Anterior cingulate cortex (tissue), 58 donors: ENCODE results near the gene NKX3-2.

Experiments used
- DNase-seq, 58 donors: peaks; one replicate each; lab custom pipeline; 2025; lab: John Stamatoyannopoulos, UW

The NKX3-2 gene

DNA sequence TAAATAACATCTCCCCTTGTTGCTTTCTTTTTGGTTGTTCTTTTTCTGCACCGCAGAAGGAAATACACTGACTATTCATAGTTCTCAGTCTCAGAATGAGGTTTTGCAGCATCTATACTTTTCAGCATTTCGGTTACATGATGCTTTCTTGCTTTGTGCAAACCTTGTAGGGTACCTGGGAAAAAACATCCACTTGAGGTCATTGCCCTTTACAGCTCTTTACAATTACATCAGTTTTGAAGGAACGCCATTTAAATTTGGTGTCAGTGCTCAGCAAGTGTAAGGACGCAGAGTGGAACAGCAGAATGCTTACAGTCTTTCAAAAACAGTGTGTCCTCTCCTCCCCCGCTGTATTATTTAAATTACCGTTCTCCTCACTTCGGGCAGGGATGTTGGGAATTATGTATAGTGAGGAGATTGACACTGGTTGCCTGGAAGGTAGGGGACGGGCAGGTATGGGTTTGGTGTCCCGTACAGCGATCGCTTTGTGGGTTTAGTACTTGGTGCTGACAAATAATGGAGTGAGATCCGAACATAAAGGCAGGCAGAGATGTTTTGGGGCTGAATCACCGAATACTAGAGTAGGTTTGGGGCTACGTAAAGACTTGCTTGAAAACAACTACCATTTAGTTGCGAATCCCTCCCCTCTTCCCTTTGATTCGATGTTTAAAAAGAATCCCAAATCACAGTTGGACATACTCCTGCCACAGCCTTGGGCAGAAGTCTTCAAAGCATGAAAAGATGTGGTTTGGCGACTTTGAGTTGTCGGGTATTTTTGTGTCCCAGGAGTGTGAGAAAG is 2.0 kb upstream of the NKX3-2 start:
- DNase-seq: no peak

DNA sequence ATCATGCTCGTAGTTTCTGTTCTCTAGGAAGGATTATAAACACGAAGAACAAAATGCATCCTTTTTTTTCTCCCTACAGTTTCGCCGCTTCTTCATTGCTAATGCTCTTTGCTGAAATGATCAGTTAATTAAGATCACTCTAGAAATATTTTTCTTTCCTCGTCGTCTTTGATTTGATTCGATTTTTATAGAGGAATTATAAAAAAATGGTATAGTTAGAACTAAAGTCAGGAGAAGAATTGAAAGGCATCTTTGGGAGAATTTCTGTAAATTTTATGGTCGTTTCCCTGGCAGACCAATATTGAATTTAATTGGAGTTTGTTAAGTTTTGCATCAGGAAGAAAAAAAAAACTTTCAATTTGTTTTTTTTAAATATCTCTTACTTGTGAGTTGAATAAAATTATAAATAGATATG is 1.1 kb upstream of the NKX3-2 start:
- DNase-seq: no peak

DNA sequence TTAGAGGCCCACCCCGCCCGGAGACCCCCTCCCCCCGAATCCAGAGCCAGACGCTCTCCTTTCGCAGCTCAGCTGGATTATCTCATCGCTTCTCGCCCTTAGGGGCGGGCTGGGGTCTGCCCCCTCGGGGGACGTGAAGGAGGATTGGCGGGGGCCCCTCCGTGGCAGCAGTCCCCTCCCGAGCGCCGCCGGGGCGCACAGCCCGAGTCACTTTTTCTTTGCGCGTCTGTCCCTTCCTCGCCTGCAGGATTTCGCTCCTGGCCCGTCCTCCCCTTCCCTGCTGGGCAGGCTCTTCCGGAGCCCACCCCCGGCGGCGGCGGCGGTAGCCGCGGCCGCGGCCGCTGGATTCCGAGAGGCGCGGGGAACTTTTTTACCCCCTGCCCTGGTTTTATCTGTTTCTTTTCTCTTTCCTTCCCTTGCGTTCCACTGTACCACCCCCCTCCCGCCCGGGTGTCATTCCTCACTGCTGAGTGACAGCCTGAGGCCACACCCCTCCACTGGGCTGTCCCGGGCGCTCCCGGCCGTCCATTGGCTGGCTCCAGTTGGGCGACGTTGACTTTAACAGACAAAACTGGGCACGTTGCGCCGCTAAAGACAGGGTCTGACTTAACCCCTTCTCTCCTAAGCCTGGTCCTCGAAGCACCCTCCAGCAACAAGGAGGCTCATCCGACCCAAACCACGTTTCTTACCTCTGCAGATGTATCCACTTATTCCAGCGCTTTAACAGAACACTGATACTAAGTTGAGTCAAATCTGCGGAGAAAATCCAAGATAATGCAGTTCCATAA is 492 bp upstream of the NKX3-2 start:
- DNase-seq: peak in 11 of 58 donors; percentile 1 to 35 (median 14)

DNA sequence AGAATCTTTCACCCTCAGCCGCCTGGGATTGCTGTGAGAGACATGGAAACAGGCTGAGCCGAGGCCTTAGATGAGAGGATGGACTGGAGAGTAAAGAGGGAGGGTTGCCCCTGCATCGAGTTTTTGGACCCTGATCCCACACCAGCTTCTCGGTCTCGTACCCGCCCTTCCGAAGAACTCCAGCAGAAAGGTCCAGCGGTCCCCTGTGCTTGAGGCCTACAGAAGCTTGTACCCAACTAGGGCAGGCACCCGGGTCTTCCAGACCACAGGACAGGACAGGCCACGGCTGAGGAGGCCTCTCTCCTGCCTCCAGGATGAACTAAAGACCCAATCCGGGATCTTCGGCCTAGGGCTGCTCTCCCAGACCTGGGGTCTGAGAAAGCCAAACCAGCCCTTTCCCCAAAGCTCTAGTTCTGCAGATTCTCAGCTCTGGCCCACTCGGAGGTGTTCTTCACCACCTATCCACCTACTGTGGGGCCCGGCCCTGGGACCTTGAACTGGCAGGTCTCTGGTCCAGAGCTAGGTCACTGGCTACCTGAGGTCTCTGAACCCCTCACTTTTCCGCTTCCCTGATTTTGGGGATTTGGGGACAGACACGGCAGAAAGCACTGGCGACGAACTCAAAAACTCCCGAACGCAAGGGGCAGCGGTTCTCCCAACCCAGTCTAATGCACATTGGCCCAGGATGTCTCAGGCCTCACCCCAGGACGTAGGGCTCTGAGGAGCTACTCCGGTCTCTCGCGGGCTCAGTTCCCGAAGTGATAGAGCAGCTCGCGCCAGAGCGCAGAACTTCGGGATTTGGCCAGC is 1.1 kb downstream of the NKX3-2 start:
- DNase-seq: no peak

DNA sequence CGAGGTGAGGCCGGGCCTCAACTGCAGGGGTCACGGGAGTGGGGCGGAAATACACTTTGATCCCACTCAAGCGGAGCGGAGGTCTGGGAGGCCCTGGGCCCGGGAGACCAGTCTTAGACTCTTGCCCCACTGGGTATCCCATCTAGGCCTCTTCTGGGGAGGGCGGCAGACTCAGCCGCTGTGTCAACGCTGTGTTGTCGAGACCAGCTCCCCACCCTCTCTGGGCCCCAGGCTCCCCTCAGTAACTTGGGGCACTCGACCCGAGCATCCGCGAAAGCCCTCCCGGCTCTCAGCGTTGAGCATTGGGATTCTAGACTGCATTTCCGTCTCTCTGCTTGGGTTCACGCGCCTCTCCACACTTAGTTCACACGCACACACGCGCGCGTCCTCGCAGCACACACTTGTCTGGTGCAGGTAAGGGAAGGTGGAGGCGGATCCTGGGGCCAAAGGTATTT is 1.7 kb downstream of the NKX3-2 start:
- no peak for DNase-seq

DNA sequence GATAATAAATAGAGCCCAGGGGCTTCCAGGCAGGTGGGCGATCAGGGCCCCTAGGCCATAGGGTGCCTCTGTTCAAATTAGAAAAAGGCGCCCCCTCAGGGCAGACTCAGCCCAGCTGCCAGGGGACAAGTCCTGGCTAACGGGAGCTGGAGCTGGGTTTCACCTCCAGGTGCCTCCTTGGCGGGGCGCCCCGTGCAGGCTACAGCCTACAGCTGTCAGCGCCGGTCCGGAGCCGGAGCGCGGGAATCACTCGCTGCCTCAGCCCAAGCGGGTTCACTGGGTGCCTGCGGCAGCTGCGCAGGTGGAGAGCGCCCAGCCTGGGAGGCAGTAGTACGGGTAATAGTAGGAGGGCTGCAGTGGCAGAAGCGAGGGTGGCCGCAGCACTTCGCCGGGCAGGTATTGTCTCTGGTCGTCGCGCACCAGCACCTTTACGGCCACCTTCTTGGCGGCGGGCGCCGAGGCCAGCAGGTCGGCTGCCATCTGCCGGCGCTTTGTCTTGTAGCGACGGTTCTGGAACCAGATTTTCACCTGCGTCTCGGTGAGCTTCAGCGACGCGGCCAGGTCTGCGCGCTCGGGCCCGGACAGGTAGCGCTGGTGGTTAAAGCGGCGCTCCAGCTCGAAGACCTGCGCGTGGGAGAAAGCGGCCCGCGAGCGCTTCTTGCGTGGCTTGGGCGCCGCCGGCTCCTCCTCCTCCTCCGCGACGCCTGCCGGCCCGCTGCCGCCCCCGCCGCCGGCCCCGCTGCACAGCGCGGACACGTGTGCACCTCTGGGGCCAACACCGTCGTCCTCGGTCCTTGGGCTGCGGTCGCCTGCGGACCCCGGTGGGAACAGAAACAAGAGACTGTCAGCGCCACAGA is 2.4 kb downstream of the NKX3-2 start:
- peak in 1 of 58 donors; percentile 7 for DNase-seq

DNA sequence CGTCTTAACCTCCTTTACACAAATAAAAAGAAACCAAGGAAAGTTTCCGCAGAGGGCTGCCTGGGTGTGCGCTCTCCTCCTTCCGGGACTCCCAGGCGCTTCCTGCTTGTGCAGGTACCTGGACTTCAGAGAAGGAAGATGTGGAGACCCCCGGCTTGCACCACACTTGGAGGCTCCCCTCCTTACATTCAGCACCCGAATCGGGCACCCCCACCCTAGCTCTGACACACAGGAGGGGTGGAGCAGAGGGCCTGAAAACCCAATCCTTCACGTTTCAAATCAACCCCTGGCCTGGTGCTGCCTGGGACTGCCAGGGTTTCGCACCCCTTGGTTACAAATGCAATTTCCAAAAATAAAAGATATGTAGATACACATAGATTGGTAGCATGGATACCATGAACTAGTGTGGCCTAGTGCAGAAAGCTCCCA is 3.1 kb downstream of the NKX3-2 start:
- no peak for DNase-seq

DNA sequence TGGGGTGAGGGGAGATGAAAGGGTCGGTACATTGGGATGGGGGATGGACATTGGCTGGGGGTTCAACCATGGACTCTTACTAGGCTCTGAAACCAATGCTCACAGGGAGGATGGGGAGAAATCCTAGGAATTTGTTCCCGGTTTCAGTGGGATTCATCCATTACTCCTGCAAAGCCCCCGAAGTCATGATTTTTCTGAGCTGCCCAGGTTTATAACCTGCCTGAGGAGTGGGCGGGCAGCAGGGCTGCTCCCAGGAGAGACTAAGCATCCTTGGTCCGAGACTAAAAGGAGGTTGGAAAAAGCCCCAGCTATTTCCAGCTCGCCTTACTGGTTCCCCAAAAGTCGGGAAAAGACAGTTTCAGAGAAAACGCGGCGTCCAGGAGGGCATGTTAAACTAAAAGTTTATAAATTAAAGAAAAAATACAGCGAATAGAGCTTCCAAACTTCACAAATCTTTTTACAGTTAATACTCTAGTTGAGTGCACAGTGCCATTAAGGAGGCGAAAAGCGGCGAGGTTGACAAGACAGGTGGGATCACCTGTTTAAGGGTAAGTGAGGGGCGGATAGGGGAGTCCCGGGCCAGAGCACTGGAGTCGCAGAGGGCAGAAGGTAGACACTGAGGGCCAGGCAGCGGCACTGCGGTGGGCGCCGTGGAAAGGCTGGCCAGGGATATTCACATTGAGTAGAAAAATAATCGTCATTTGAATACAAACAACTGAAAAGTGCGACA is 3.7 kb downstream of the NKX3-2 start:
- DNase-seq: no peak

DNA sequence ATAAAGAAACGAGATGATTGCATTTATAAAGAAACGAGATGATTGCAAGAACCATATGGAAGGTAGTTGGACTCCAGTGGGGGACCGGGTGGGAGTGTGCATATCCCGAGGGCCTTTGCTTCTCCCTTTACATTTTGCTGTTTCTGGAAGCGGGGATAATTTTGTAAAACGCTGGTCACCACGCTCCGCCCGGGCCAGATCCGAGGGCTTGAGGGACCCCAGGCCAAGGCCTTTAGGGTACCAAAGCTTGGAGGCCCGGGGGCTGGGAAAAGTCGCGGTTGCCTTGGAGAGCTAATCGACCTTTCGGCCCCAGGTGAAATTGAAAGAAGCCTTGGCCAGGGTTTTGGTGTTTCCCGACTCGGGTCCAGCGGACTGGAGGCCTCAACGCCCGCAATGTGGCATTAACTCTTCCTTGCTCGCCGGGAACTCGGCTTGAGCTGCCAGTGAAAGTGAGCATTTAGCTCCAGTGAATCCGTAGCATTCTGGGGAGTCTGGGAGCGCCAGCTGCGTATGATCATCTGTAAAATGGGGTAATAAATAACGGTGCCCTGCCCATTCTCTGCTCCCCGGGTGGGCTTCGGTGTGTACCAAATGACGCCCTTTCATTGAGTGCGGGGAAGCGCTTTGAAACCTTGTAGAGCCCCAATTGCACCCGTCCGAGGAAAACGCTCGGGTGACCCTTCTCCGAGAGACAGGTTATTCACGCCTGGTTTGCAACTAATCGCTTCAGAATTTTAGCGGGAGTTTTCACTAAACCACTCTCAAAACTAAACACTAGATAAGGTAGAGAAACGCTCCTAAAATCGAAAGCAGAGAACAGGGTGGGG is 4.5 kb downstream of the NKX3-2 start:
- DNase-seq: no peak

DNA sequence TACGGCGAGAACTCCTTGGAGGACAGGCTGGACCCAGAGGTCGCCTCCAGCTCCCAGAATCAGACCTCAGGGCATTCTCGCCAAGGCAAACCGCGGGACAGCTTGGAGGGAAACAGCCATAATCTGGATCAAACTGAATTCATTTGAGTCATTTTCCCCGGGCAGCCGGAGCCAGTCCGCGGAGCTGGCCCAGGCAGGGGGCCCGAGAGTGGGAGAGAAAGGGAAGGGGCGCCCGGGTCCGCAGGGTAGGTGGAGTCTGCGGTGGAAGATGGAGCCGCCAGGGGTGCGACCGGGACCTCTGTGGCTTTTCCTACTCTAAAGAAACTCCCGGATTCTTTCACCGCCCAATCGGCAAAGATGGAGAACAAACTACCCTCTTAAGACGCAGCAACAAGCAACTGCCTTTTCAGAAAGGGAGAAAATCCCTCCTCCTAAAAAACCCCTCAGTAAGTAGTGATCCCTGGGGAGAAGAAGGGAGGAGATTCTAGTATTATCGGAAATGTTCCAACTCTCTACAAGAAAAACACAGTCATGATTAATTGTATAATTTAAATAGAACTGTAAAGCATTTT is 5.2 kb downstream of the NKX3-2 start:
- DNase-seq: no peak

DNA sequence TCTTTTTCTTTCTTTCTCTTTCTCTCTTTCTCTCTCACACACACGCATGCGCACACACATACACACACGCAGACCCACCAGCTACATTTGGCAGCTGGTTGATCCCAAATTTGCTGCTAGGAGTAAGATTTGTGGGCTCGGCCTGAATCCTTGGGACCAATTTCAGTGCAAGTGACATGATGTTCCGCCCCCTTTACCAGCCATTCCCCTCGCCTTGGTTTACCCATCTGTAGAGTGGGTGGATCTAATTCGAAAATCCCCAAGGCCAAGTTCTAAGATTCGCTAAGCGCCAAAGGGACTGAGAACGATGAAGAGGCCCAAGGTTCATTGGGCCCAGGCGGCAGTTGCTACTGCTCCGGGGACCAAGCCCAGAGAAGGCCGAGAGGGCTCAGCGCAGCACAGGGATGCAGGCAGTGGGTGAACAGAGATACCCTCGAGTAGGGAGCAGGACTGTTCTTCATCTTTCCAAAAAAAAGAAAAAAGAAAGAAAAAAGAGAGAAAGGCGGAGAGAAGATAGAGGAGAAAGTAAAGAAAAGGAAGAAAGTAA is 5.8 kb downstream of the NKX3-2 start:
- no peak for DNase-seq

DNA sequence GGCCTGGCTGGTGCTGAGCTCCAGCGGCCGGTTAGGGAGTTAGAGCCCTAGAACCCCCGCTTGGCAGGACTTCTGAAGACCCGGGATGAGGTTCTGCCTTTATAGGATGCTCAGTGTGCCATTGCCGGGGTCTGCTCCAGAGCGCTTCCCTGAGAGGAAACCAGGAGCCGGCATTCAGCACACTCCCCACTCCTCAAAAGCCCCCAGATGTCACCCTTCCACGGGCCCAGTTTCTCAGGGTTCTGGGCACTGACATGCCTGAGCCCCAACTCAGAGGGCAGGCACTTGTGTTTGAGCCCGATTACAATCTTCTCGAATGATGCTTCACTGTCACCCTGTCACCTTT is 6.5 kb downstream of the NKX3-2 start:
- no peak for DNase-seq

DNA sequence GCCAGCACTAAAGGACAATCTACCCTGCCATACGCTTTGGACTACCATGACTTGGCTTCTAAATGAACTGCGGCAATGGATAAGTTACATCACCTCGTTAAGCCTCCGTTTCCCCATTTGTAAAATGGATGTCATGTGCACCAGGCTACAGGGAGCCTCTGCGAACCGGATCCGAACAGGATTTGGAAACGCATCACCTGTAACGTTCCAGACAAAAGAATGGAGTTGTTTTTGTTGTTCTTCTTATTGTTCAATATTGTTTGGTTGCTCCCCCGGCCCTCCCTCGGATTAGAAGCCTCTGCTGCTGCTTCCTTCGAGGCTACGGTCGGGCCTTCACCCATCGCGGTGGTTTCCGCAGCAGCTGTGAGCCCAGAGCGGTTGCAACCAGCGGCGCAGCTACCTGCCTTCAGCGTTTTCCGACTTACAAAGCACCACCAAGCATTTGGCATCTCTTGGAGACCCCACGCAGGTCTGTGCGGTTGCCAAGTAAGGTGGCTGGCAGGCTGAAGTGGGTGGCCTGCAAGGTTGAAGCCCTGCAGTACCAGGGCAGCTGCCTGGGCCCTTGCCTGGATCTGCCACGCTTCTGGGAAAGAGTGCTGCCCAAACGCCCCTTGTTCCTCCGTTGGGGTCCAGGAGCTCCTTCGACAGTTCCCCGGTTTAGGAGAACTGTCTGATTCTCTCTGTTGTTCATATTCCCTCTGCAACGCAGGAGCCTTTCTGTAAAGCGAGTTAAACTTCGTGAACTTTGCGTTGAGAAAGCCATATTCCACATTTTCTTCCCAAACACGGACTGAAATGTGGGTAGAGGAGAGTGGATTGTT is 7.1 kb downstream of the NKX3-2 start:
- DNase-seq: no peak

DNA sequence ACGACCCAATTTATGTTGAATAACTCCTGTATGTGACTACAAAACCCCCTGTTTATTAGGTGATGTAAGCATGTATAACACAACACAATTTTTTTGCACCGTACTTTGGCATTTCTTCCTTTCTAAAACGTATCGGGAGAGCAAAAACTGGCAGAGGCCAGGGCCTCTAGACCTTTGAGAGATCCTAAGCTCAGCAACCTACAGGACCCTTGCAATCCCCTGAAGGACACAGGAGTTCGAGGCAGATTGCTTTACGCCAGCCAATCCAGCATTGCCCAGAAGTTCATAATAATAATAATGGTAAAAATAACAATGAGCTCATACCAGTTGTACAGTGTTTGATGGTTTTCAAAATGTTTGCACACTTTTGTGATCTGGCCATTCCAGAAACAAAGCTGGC is 7.7 kb downstream of the NKX3-2 start:
- DNase-seq: no peak

DNA sequence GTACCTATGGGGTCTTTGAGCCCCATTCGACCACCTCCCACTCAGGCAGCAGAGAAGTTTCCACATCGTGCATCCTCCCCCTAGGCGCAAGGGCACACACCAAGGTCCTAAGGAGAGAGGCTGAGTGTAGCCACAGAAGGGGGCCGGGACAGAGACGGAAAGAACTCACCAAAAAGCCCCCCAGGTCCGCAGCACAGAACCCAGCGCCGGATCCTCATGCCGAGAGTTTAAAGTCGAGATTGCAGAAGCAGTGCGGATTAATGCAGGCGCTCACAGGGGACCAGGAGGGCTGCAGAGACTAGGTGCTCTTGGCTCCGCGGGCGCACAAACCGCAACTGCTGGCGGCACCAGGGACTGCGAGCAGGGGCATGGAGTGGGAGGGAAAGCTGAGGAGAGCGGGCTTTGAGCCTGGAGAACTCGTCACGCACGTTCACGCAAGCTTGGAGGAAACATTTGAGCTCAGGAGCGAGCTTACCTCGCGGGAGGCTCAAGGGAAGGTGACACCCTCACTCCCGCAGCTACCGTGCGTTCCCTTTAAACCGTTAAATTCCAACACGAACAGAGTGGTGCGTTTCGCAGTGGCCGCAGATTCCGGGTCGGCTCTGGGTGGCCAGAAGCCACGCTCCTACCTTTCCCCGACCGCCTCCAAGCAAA is 8.5 kb downstream of the NKX3-2 start:
- DNase-seq: no peak

DNA sequence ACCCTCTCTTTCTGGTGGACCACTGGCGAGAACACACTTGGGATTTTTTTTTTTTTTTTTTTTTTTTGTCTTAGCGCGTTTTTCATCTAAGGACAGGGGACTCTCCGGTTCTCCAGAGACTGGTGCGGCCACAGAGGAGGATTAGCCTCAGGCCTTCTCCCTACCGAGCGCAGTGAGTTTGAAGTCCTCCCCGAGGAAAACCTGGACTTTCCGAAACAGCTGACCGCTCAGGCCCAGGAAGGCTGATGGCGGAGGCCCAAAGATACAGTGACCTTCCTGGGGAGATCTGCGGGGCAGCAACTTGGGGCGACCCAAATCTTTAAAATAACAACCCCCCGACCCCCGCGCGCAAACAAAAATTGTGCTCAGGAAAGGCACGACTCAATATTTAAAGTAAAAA is 9.2 kb downstream of the NKX3-2 start:
- DNase-seq: no peak
